Rectal smooth muscle tissue (tissue), 1 donor: Measurements from ENCODE around the gene GINS1.
"Not testable (repeated sequence)": the region's sequence is repeated elsewhere in the genome, so short reads cannot be mapped to it uniquely, and the experiment has no call there.

ENCODE experiments used
- H3K27ac ChIP-seq: one replicate; pipeline ENCODE4 v1.7.0; 2013; ENCODE audit warnings: low read depth, low read length, inconsistent platforms
- H3K27me3 ChIP-seq: one replicate; pipeline ENCODE4 v1.7.0; 2013; ENCODE audit warnings: low read length; ENCODE audit not compliant: control insufficient read depth, insufficient read depth
- H3K36me3 ChIP-seq: one replicate; pipeline ENCODE4 v1.7.0; 2013; ENCODE audit warnings: low read length; ENCODE audit not compliant: control insufficient read depth, insufficient read depth
- H3K4me1 ChIP-seq: one replicate; pipeline ENCODE4 v1.7.0; 2013; ENCODE audit warnings: low read length; ENCODE audit not compliant: control insufficient read depth, insufficient read depth
- H3K4me3 ChIP-seq: one replicate; pipeline ENCODE4 v1.7.0; 2013; ENCODE audit warnings: low read length
- H3K9ac ChIP-seq: one replicate; pipeline ENCODE4 v1.7.0; 2013; ENCODE audit warnings: low read length

GINS1 gene

DNA sequence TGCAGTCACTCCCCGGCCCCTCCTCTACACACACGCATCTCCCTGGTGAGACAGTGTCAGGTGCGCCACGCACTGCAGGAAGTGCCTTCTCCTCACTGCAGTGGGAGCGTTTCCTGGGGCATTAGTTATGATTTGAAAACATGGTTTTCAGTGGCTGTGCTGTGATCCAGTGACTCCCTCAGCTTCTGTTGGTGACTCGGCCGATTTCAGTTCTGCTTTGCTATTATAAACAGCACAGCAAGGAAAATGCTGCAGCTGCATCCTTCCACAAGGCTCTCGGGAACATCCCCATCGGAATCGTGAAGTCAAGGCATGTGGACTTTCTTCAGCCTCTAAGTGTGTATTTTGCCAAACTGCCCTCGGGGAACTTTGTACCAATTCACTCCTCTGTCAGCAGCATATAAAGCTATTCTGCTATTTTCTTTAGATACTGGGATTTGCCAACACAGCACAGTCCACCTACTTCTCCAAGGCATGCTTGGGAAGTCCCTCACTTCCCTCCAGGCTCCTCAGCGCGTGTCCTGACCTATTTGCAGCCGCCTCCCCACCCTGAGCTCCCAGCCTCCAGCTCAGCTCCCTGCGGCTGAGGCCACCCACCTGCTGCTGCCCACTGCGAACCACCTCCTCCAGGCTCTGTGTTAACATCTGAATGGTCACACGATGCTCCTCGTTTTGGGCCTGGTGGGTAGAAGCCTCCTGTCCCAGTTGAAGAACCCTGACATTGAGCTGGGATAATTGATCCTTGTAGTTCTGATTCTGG is 54.5 kb downstream of the GINS1 start:
- Histone ChIP-seq H3K27me3 (no peaks in the 10 kb centered on the region), H3K27ac (no peak overlapping the region), H3K4me1 (no peaks in the 10 kb centered on the region), H3K9ac (no peak overlapping the region), H3K4me3 (no peak overlapping the region), H3K36me3 (peaks cover 2% of the 10 kb centered on the region)

DNA sequence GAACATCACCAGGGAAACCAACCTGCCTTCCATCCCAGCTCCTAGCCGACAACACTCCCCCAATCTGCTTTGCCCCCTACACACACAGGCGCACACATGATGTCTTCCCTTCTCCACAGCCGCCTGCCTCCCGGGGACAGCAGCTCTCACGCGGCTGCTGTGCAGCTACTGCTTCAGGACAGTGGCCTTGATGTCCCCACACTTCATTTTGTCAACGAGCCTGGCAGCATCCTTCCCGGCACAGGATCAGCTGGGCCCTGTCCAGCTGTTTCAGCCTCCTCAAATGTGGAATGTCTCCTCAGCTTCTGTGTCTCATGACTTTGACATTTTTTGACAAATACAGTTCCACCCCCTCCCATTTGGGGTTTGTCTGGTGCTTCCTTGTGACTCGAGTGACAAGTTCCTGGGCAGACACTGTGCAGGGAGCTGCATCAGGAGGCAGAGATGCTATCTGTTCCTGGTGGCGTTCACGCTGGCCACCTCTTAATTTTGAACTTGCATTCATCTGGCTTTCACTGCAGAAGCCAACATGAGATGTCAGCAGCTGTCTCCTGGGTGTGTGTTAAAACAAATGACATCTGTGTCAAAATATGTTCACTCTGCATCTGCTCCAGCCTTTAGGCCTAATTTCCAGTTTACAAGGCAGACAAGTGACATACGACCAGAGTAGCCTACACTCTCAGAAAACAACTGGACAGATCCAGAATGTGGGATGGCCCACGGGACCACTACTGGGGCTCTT is 57.2 kb downstream of the GINS1 start:
- Histone ChIP-seq H3K9ac (no peak overlapping the region), H3K27ac (no peak overlapping the region), H3K4me3 (no peak overlapping the region), H3K36me3 (peaks cover 4% of the 10 kb centered on the region), H3K27me3 (no peaks in the 10 kb centered on the region), H3K4me1 (no peaks in the 10 kb centered on the region)

DNA sequence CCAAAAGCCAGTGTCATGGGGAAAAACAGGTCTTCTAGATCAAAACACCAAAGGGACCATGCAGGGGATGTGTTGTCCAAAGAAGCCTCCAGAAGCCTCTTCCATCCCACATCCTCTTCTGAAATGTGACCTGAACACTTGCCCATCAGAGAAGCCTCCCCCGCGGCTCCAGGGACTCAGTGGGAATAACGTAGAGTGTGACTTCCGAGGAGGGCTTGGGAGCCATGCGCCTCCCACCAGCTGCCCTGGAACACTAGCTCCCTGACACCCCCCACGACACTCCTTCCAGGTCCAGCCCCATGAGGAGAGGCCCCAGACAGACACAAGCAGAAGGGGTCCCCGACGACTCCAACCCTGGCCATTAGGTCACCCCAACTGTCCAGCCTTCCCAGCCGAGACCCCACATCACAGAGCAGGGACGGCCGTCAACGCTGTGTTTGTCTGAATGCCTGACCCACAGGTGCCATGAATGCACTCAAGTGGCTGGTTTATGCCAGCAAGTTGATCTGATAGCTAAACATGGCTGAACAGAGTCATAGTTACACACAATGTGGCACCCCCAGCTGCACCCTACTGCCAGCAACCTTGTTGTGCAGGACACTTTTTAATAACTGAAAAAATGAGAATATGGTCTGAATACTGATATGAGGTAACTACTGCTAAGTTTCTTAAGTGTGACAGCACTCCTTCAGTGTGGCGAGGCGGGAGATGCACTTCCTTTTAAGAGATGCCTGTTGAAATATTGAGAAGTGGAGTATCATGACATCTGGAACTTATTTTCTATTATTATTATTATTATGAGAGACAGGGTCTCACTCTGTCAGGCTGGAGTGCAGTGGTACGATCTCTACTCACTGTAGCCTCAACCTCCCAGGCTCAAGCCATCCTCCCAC is 58.0 kb downstream of the GINS1 start:
- Histone ChIP-seq H3K4me1 (no peaks in the 10 kb centered on the region), H3K36me3 (peaks cover 4% of the 10 kb centered on the region), H3K27me3 (no peaks in the 10 kb centered on the region), H3K27ac (no peak overlapping the region), H3K4me3 (no peak overlapping the region), H3K9ac (no peak overlapping the region)

DNA sequence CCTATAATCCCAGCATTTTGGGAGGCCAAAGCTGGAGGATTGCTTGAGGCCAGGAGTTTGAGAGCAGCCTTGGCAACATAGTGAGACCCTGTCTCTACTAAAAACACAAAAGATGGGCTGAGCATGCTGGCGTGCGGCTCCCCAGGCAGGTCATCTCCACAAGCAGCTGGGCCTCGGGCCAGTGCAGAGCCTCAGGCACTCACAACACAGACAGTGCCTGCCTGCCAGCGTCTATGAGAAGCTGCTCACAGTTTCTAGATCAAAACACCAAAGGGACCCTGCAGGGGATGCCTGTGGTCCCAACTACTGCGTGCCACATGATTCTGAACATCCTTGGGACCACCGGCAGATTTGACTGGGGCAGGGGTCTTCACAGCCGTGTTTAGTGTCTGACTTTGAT is 59.4 kb downstream of the GINS1 start:
- no peaks in the 10 kb centered on the region for H3K4me1 ChIP-seq
- H3K27me3 ChIP-seq = no peaks in the 10 kb centered on the region
- no peak overlapping the region for H3K9ac ChIP-seq
- H3K36me3 ChIP-seq = peaks cover 4% of the 10 kb centered on the region
- H3K27ac ChIP-seq = no peak overlapping the region
- H3K4me3 ChIP-seq = no peak overlapping the region

DNA sequence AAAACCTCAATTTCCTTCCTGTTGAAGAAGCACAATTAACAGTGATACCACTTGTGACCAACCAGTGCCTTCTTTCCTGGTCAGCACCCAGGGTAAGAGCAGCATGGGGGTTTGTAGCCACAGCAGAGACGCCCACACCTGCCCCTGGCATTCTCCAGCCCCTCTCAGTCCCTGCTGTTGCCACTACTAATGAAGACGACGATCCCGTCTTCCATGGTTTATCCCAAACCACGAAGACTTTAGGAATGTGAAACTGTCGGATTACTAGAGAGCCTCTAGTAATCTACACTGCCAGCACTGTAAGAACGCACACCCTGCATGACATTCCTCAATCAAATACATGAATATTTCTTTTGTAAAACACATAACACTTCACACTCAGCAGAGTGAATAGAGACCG is 60.0 kb downstream of the GINS1 start:
- H3K27me3 ChIP-seq = no peaks in the 10 kb centered on the region
- no peak overlapping the region for H3K27ac ChIP-seq
- peaks cover 4% of the 10 kb centered on the region for H3K36me3 ChIP-seq
- H3K4me1 ChIP-seq = no peaks in the 10 kb centered on the region
- no peak overlapping the region for H3K9ac ChIP-seq
- no peak overlapping the region for H3K4me3 ChIP-seq

DNA sequence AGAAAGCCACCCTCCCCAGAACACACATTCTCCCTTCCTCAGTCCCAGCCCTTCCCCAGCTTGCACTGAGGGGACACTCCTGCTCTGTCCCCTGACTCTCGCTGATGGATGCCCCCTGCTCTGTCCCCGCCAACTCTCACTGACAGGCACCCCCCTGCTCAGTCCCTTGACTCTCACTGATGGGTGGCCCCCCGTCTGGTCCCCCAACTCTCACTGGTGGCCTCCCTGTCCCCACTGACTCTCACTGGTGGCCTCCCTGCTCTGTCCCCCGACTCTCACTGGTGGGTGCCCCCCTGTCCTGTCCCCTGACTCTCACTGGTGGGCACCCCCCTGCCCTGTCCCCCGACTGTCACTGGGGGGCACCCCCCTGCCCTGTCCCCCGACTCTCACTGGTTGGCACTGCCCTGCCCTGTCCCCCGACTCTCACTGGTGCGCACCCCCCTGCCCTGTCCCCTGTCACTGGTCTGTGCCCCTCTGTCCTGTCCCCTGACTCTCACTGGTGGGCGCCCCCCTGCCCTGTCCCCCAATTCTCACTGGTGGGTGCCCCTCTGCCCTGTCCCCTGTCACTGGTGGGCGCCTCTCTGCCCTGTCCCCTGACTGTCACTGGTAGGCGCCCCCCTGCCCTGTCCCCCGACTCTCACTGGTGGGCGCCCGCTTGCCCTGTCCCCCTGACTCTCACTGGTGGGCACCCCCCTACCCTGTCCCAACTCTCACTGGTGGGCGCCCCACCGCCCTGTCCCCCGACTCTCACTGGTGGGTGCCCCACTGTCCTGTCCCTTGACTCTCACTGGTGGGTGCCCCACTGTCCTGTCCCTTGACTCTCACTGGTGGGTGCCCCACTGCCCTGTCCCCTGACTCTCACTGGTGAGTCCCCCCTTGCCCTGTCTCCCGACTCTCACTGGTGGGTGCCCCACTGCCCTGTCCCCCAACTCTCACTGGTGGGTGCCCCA is 60.9 kb downstream of the GINS1 start:
- Histone ChIP-seq H3K9ac (no peak overlapping the region), H3K4me3 (no peak overlapping the region), H3K36me3 (peaks cover 4% of the 10 kb centered on the region), H3K27ac (no peak overlapping the region), H3K27me3 (no peaks in the 10 kb centered on the region), H3K4me1 (no peaks in the 10 kb centered on the region)

DNA sequence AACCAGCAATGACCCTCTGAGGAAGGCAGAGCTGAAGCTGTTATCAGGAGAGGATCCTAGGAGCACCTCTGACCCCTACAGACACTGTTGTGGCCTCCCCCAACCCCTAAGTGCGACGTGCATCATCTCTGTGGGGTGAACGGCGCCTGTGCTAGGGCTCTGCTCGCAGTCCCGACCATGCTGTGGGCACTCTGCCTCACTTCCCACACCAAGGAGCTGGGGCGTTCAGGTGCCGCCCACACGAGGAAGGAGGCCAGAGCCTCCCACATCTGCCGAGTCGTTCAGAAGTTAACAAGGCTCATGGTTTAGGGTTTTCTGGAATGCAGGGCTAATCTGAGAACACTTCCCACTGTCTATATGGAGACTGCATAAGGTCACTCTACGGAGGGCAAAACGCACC is 62.1 kb downstream of the GINS1 start:
- H3K4me1 ChIP-seq = no peaks in the 10 kb centered on the region
- no peak overlapping the region for H3K9ac ChIP-seq
- no peaks in the 10 kb centered on the region for H3K27me3 ChIP-seq
- H3K36me3 ChIP-seq = peaks cover 4% of the 10 kb centered on the region
- H3K27ac ChIP-seq = no peak overlapping the region
- no peak overlapping the region for H3K4me3 ChIP-seq

DNA sequence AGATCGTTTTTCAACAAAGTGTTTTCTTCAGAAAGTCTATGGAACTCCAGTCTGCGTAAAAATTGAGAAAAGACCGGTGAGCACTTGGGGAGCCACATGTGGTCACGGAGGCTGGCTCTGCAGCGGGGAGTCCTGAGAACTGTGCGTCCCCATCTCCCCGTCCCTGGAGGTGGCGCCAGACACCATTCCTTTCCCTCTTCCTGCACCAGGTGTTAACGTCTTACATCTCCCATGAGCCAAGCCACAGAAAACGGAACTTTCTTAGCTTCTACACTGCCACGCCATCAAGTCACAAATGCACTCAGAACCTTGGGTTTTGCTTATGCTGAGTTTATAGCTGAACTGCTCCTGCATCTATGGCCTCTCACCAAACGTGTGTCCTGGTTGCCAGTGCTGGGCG is 62.6 kb downstream of the GINS1 start:
- Histone ChIP-seq H3K27ac (no peak overlapping the region), H3K4me1 (no peaks in the 10 kb centered on the region), H3K9ac (no peak overlapping the region), H3K27me3 (no peaks in the 10 kb centered on the region), H3K4me3 (no peak overlapping the region), H3K36me3 (peaks cover 4% of the 10 kb centered on the region)

DNA sequence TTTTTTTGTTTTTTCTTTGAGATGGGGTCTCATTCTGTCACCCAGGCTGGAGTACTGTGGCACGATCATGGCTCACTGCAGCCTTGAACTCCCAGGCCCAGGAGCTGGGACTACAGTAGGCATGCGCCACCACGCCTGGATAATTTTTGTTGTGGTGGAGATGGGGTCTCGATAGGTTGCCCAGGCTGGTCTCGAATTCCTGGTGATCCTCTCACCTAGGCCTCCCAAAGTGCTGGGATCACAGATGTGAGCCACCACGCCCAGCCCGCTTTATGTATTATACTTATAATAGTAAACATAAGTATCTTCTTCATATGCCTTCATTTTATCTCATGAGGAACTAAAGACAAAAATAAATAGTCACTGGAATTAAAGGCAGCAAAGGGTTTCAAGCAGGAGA is 63.5 kb downstream of the GINS1 start:
- Histone ChIP-seq H3K36me3 (peaks cover 4% of the 10 kb centered on the region), H3K4me1 (no peaks in the 10 kb centered on the region)

DNA sequence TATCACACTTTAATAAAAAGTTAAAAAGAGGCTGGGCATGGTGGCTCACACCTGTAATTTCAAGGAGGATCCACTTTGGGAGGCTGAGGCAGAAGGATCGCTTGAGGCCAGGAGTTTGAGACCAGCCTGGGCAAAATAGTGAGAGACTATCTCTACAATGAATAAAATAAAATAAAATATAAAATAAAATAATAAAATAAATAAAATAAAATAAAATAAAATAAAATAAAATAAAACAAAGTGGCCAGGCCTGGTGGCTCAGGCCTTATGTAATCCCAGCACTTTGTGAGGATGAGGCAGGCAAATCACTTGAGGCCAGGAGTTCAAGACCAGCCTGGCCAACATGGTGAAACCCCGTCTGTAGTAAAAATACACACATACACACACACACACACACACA is 65.8 kb downstream of the GINS1 start:
- H3K36me3 ChIP-seq = not testable (repeated sequence)

More for the DNA sequence above, 63.5 kb downstream of the GINS1 start:
- H3K9ac ChIP-seq = no peak overlapping the region
- no peaks in the 10 kb centered on the region for H3K27me3 ChIP-seq
- no peak overlapping the region for H3K4me3 ChIP-seq
- no peak overlapping the region for H3K27ac ChIP-seq

DNA sequence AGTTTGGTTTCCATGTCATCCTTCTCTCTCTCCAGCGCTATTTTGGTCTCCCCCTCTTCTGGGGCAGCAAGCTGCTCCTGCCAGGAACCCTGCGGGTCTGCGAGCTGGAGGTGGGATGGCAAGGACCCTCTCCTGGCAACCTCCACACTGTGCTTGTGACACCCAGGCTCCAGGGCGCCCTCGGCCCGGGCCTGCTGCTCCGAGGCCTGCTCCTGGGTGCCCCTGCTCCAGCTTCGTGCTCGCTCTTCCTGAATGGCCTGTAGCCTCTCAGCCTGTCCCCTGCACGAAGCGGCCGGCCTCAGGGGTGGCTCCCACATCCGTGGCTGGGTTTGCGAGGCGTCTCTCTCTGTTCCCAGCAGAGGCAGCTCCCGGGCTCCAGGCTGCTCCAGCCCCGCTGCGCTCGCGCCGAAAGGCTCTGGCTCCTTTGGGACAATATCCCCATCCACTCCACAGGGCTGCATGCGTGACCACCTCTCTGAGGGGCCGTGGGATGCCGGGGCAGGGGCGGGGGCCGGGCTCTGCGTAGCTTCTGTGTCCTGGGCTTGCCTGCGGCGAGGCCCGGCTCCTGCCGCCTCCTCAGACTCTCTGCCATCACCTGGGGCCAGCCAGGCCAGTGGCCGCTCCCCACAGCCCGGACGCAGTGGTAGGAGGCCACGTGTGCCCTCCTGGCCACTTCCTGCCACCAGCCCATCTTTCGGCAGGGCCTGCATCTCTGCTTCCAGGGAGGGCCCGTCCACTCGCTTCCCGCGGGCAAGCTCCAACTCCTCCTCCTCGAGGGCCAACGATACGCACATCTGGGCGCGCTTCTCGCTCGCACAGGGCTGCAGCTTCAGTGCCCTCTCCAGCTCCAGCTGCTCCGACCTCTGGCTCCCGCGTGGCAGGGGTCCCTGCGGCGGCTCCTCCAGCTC is 68.9 kb downstream of the GINS1 start:
- H3K36me3 ChIP-seq = peaks cover 8% of the 10 kb centered on the region
- H3K27ac ChIP-seq = no peak overlapping the region

More for the DNA sequence above, 65.8 kb downstream of the GINS1 start:
- H3K9ac ChIP-seq, H3K4me3 ChIP-seq, H3K27ac ChIP-seq, H3K4me1 ChIP-seq, H3K27me3 ChIP-seq: not testable (repeated sequence)

More for the DNA sequence above, 68.9 kb downstream of the GINS1 start:
- no peaks in the 10 kb centered on the region for H3K4me1 ChIP-seq
- no peaks in the 10 kb centered on the region for H3K27me3 ChIP-seq
- H3K9ac ChIP-seq = no peak overlapping the region
- H3K4me3 ChIP-seq = no peak overlapping the region
